Nephron (organoid): Measurements from ENCODE around the gene ZMIZ1.

ENCODE experiments used
- H3K27ac Mint-ChIP-seq, 3 experiments: 2 replicates each; pipeline ENCODE4 v1.8.0; 2020; ENCODE audit warnings: mixed read lengths in 3 of 3, mild to moderate bottlenecking in 2 of 3, moderate library complexity in 1 of 3
- H3K27me3 Mint-ChIP-seq: 2 replicates; pipeline ENCODE4 v1.8.0; 2021; ENCODE audit warnings: low read depth, mild to moderate bottlenecking, moderate library complexity, mixed read lengths
- H3K36me3 Mint-ChIP-seq: 2 replicates; pipeline ENCODE4 v1.8.0; 2020; ENCODE audit warnings: low read depth, mixed read lengths
- H3K4me1 Mint-ChIP-seq: 2 replicates; pipeline ENCODE4 v1.8.0; 2020; ENCODE audit warnings: mixed read lengths
- H3K4me3 Mint-ChIP-seq, 3 experiments: 2 replicates each; pipeline ENCODE4 v1.8.0; 2020; ENCODE audit warnings: mild to moderate bottlenecking in 3 of 3, mixed read lengths in 3 of 3, moderate library complexity in 2 of 3
- H3K9me3 Mint-ChIP-seq: 2 replicates; pipeline ENCODE4 v1.8.0; 2020; ENCODE audit warnings: mixed read lengths
- CTCF ChIP-seq, 3 experiments: fragments of 200-600 bp; sonication (generic); IDR thresholded peaks; one replicate each; pipeline ENCODE4 v1.5.0; 2021; ENCODE audit warnings: antibody characterized with exemption in 3 of 3; ENCODE audit not compliant: unreplicated experiment in 3 of 3

Gene ZMIZ1

GRCh38 chr10:79342295-79342761 lies 273.6 kb downstream of the ZMIZ1 start:
- no peak for TF ChIP-seq CTCF (IDR thresholded peaks at IDR 0.05; ENCODE audit: unreplicated experiment in 3 of 3)
- Mint-ChIP-seq H3K27me3 (peaks cover 4% of the 10 kb centered on the region), H3K4me1 (no peaks in the 10 kb centered on the region), H3K27ac (peak overlapping the region in 1 of 3 experiments; percentile 31), H3K4me3 (no peak overlapping the region), H3K36me3 (no peaks in the 10 kb centered on the region), H3K9me3 (no peaks in the 10 kb centered on the region)

GRCh38 chr10:79342811-79343561 lies 274.2 kb downstream of the ZMIZ1 start:
- no peak for TF ChIP-seq CTCF (IDR thresholded peaks at IDR 0.05; ENCODE audit: unreplicated experiment in 3 of 3)
- no peaks in the 10 kb centered on the region for H3K36me3 Mint-ChIP-seq
- H3K27me3 Mint-ChIP-seq: peaks cover 4% of the 10 kb centered on the region
- no peaks in the 10 kb centered on the region for H3K9me3 Mint-ChIP-seq
- no peaks in the 10 kb centered on the region for H3K4me1 Mint-ChIP-seq
- no peak overlapping the region for H3K4me3 Mint-ChIP-seq
- no peak overlapping the region for H3K27ac Mint-ChIP-seq

GRCh38 chr10:79344502-79345195 lies 275.9 kb downstream of the ZMIZ1 start:
- Mint-ChIP-seq H3K9me3 (no peaks in the 10 kb centered on the region), H3K4me1 (peaks cover 14% of the 10 kb centered on the region), H3K27me3 (peaks cover 4% of the 10 kb centered on the region), H3K36me3 (peaks cover 1% of the 10 kb centered on the region), H3K27ac (no peak overlapping the region), H3K4me3 (no peak overlapping the region)
- TF ChIP-seq CTCF (IDR thresholded peaks at IDR 0.05; ENCODE audit: unreplicated experiment in 3 of 3): no peak

GRCh38 chr10:79345241-79346011 lies 276.7 kb downstream of the ZMIZ1 start:
- no peak overlapping the region for H3K27ac Mint-ChIP-seq
- H3K4me1 Mint-ChIP-seq: peaks cover 17% of the 10 kb centered on the region
- peaks cover 4% of the 10 kb centered on the region for H3K27me3 Mint-ChIP-seq
- H3K9me3 Mint-ChIP-seq: no peaks in the 10 kb centered on the region
- peaks cover 8% of the 10 kb centered on the region for H3K36me3 Mint-ChIP-seq
- TF ChIP-seq CTCF (IDR thresholded peaks at IDR 0.05; ENCODE audit: unreplicated experiment in 3 of 3): no peak
- no peak overlapping the region for H3K4me3 Mint-ChIP-seq

- H3K36me3 Mint-ChIP-seq: peaks cover 8% of the 10 kb centered on the region
- H3K4me3 Mint-ChIP-seq: peak overlapping the region in 2 of 3 experiments; percentile 52 to 67
- TF ChIP-seq CTCF (IDR thresholded peaks at IDR 0.05; ENCODE audit: unreplicated experiment in 3 of 3): no peak
- H3K27ac Mint-ChIP-seq: no peak overlapping the region
- peaks cover 17% of the 10 kb centered on the region for H3K4me1 Mint-ChIP-seq
- peaks cover 4% of the 10 kb centered on the region for H3K27me3 Mint-ChIP-seq
- H3K9me3 Mint-ChIP-seq: no peaks in the 10 kb centered on the region
Measured at GRCh38 chr10:79346012-79346340, 277.2 kb downstream of the ZMIZ1 start.
